ENCODE data around the gene ASB7. TPM values are rescaled to one million over a fixed set of nuclear protein-coding genes. Genes with fewer than 3 reads are reported as not detected.

Gene ASB7
- total RNA-seq, 1 donor from 2014 or later, result 7.9 TPM

DNA sequence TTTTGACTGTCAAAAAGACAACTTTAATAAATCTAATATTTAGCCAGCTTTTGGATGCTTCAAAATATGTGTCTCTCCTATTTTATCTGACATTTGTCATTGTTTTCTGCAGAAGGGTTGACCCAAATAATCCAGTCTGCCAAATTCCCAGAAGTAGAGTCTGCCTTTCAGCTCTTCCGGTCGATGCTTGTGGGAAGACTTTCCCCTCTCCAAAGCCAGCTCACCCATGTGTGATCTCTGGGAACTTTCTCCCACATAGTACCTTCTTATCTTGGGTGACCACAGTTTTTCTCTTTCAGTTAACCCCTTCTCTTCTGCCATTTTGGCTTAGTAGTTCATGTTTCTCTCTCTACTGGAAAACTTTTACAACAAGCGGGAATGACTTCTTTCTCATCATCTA is 94.1 kb downstream of the ASB7 start:
- TF ChIP-seq, protein P1, sequence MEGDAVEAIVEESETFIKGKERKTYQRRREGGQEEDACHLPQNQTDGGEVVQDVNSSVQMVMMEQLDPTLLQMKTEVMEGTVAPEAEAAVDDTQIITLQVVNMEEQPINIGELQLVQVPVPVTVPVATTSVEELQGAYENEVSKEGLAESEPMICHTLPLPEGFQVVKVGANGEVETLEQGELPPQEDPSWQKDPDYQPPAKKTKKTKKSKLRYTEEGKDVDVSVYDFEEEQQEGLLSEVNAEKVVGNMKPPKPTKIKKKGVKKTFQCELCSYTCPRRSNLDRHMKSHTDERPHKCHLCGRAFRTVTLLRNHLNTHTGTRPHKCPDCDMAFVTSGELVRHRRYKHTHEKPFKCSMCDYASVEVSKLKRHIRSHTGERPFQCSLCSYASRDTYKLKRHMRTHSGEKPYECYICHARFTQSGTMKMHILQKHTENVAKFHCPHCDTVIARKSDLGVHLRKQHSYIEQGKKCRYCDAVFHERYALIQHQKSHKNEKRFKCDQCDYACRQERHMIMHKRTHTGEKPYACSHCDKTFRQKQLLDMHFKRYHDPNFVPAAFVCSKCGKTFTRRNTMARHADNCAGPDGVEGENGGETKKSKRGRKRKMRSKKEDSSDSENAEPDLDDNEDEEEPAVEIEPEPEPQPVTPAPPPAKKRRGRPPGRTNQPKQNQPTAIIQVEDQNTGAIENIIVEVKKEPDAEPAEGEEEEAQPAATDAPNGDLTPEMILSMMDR (conservative IDR thresholded peaks at IDR 0.05; ENCODE audit: low read depth, low read length), result no peak
- DNase-seq (ENCODE audit: low read depth), result no peak
- H3K4me3 ChIP-seq (ENCODE audit: low read depth, low read length), result no peak overlapping the region

Other genes starting within 250 kb of the ASB7 start
- not detected in 2 replicates for gene CERS3, start 73.6 kb upstream of the ASB7 start, total RNA-seq
- gene LINS1, start 405 bp upstream of the ASB7 start, total RNA-seq, result 4.6 and 10.3 TPM in 2 replicates

All from epithelial cell of proximal tubule (primary cell).